ENCODE measurements around the gene ITIH1.
"Not testable (repeated sequence)": the region's sequence is repeated elsewhere in the genome, so short reads cannot be mapped to it uniquely, and the experiment has no call there.

ITIH1 gene

DNA sequence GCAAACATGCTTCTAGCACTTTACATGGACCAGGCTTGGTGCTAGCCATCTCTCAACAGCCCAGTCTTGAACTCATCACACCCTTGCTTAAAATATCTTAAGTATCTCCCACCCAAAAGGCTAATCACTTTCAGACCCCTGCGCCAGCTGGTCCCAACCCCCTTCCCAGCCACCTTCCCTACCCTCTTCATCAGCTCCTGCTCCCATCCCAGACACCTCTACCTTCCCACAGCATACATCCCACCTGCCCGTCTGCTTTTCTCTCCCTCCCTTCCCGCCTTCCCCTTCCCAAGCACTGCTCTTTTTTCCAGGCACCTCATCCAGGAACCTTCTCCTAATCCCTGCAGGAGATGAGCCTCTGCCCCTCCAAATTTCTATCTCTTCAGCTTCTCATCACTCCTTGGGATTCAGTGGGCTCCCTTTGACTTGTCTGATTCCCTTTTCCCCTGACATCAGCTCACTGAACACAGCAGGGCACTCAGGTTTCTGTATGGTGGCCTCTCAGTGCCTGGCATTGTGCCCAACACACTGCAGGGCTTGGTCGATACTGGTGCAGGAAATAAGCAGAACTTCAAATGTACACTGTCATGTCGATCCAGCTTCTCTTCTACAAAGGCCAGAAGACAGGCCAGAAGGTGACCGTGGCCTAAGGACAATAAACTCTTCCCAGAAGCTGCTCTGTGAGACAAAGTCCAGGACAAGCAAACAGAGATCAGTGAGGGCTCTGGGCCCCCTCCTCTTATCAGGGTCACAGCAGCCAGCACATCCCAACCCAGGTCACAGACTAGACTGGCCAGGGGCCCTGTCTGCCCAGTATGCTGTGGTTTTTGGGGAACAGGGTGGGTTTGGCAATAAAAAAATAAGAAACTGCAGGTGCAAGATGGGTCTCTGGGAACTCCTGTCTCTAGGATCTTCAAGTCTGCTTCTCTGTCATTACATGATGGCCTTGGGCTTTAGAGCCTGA is 2.2 kb upstream of the ITIH1 start:
- no peak overlapping the region for H3K4me3 ChIP-seq (ENCODE audit: low read depth, low read length)
- TF ChIP-seq, protein P1, sequence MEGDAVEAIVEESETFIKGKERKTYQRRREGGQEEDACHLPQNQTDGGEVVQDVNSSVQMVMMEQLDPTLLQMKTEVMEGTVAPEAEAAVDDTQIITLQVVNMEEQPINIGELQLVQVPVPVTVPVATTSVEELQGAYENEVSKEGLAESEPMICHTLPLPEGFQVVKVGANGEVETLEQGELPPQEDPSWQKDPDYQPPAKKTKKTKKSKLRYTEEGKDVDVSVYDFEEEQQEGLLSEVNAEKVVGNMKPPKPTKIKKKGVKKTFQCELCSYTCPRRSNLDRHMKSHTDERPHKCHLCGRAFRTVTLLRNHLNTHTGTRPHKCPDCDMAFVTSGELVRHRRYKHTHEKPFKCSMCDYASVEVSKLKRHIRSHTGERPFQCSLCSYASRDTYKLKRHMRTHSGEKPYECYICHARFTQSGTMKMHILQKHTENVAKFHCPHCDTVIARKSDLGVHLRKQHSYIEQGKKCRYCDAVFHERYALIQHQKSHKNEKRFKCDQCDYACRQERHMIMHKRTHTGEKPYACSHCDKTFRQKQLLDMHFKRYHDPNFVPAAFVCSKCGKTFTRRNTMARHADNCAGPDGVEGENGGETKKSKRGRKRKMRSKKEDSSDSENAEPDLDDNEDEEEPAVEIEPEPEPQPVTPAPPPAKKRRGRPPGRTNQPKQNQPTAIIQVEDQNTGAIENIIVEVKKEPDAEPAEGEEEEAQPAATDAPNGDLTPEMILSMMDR (IDR thresholded peaks at IDR 0.05; ENCODE audit: low read depth, low read length): no peak

DNA sequence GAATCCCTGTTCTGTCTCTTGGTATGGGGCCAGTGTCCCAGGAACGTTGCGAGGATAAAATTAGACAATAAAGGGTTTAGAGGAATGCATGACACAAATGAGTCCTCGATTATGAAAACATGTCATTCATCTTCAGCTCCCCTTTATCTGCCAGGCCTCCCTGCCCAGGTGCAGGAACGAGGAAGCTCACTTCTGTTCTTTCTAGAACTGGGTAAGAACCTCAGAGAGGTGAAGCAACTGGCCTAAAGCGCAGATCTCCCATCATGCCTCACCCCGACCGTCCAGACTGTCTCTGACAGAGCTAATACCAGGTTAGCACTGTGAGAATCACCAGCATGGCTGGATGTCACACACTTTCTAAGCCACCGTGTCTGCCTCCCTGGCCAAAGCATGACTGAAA is 1.5 kb upstream of the ITIH1 start:
- H3K4me3 ChIP-seq (ENCODE audit: low read depth, low read length): no peak overlapping the region
- TF ChIP-seq, protein P1 (IDR thresholded peaks at IDR 0.05; ENCODE audit: low read depth, low read length): no peak

DNA sequence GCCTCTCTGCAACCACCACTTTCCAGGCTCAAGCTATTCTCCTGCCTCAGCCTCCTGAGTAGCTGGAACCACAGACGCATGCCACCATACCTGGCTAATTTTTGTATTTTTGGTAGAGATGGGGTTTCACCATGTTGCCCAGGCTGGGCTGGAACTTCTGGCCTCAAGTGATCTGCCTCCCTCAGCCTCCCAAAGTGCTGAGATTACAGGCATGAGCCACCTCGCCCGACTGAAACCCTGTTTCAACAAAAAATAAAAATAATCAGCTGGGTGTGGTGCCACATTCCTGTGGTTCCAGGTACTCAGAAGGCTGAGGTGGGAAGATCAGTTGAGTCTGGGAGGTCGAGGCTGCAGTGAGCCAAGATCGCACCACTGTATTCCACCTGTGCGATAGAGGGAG is 913 bp upstream of the ITIH1 start:
- not testable (repeated sequence) for H3K4me3 ChIP-seq (ENCODE audit: low read depth, low read length)

DNA sequence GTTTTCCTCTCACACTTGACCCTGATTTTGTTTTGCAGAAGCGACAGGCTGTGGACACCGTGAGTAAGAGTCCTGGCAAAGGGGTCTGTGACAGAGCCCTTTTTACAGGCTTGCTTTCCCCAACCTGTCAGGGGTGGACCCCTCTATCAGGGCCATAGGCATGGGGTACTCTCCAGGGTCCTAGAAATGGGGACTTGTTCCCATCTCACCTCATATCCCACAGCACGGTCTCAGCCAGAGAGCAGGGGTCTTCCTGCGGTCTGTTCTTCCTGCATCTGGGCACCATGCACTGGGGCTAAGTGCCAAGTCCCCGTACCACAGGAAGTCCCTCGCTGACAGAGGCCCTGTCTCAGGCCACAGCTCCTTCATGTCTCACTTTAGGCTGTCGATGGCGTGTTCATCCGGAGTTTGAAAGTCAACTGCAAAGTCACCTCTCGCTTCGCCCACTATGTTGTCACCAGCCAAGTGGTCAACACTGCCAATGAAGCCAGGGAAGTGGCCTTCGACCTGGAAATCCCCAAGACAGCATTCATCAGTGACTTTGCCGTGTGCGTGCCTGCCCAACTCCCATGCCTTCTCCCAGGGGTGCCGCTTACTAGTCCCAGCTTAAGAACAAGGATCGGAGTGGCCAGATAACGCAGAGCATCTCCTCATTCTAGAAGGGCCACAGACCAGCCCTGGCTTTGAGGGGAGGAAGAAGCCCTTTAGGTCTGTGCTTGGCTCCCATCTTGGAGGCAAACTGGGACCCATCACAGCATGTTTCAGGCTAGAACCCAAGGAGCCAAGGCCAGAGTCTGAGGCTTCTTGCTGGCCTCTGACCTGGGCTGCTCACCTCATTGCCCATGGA is 783 bp downstream of the ITIH1 start:
- TF ChIP-seq, protein P1 (IDR thresholded peaks at IDR 0.05; ENCODE audit: low read depth, low read length): no peak
- no peak overlapping the region for H3K4me3 ChIP-seq (ENCODE audit: low read depth, low read length)

DNA sequence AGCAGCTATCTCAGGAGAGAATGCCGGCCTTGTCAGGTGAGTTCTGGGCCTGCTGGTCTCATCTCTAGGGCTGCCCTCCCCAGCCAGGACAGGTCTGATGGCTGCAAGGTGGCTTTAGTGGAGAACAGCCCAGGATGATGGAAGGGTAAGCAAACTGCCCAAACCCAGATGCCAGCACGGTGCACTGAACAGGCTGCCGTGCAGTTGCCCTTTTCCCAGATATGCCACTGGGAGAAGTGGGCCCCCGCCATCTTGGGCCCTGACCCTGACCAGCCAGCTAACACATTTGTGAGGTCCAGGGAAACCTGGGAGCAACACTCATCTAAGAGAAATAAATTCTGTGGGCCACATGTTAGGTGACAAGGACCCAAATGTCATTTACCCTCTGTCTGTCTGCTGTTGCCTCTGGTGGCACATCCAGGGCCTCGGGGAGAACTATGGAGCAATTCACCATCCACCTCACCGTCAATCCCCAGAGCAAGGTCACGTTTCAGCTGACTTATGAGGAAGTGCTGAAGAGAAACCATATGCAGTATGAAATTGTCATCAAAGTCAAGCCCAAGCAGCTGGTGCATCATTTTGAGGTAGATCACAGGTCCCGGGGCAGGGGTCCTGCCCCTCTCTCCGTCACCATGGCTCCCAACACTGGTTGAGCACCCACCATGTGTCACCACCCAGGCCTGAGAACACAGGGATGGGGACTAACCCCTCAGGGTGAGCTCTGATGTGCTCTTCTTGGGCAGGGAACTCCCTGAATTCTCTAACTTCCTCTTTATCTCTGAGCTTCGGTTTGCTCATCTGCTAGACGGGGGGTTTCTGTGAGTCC is 1.8 kb downstream of the ITIH1 start:
- TF ChIP-seq, protein P1 (IDR thresholded peaks at IDR 0.05; ENCODE audit: low read depth, low read length): no peak

DNA sequence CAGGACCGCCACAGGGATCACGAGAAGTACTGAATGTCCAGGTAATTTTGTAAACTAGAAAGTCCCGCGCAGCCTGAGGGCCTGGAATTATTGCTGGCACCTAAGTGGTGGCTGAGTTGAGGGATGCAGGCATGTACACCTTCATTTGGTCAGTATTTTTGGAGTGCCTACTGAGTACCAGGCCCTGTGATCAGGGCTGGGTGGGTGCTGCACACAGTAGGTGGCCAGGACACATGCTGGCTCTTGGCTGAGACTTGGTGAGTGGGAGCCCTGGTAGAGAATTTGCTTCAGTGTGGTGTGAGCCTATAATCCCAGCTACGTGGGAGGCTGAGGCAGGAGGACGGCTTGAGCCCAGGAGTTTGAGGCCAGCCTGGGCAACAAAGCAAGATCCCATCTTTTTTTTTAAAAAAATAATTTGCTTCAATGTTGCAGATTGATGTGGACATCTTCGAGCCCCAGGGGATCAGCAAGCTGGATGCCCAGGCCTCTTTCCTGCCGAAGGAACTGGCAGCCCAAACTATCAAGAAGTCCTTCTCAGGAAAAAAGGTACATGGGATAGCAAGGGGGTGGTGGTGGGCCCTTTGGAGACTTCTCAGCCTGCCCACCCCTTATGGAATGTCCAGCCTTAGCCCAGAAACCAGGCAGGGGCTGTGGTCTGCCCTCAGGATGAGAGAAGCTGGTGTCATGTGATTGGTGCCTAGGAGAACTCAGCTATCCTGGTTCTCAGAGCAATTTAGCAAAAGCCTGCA is 2.6 kb downstream of the ITIH1 start:
- TF ChIP-seq, protein P1 (IDR thresholded peaks at IDR 0.05; ENCODE audit: low read depth, low read length): no peak
- H3K4me3 ChIP-seq (ENCODE audit: low read depth, low read length): no peak overlapping the region

More for the DNA sequence above, 1.8 kb downstream of the ITIH1 start:
- no peak overlapping the region for H3K4me3 ChIP-seq (ENCODE audit: low read depth, low read length)
